A204.1 (cell line): Measurements from ENCODE around the gene PACSIN1.

ENCODE experiments used
- FAIRE-seq: peaks from 2 replicates; lab custom pipeline; 2012; peaks lifted over from hg19 to GRCh38; lab: Jason Lieb, UNC

PACSIN1 gene

GRCh38 chr6:34528996-34529664 is 63.3 kb downstream of the PACSIN1 start:
- no peak for FAIRE-seq

- no peak for FAIRE-seq
Observed at GRCh38 chr6:34529665-34530327, 63.9 kb downstream of the PACSIN1 start.

- FAIRE-seq = no peak
Observed at GRCh38 chr6:34530753-34531365, 65.0 kb downstream of the PACSIN1 start.

GRCh38 chr6:34531580-34532201 is 65.8 kb downstream of the PACSIN1 start:
- no peak for FAIRE-seq

- FAIRE-seq = no peak
Observed at GRCh38 chr6:34532230-34532629, 66.4 kb downstream of the PACSIN1 start.

- no peak for FAIRE-seq
Observed at GRCh38 chr6:34534146-34534545, 68.3 kb downstream of the PACSIN1 start.

GRCh38 chr6:34534656-34535055 is 68.8 kb downstream of the PACSIN1 start:
- FAIRE-seq = no peak

GRCh38 chr6:34535199-34535598 is 69.3 kb downstream of the PACSIN1 start:
- no peak for FAIRE-seq

GRCh38 chr6:34535646-34536045 is 69.8 kb downstream of the PACSIN1 start:
- no peak for FAIRE-seq

GRCh38 chr6:34536251-34536958 is 70.5 kb downstream of the PACSIN1 start:
- no peak for FAIRE-seq

GRCh38 chr6:34536959-34537848 is 71.3 kb downstream of the PACSIN1 start:
- no peak for FAIRE-seq

GRCh38 chr6:34537922-34538550 is 72.2 kb downstream of the PACSIN1 start:
- no peak for FAIRE-seq

- no peak for FAIRE-seq
Observed at GRCh38 chr6:34538581-34538980, 72.7 kb downstream of the PACSIN1 start.

GRCh38 chr6:34539181-34539580 is 73.3 kb downstream of the PACSIN1 start:
- FAIRE-seq = no peak

GRCh38 chr6:34540222-34540621 is 74.3 kb downstream of the PACSIN1 start:
- no peak for FAIRE-seq

- no peak for FAIRE-seq
Observed at GRCh38 chr6:34540841-34541240, 75.0 kb downstream of the PACSIN1 start.

- FAIRE-seq = no peak
Observed at GRCh38 chr6:34543421-34543820, 77.5 kb downstream of the PACSIN1 start.

GRCh38 chr6:34544052-34544604 is 78.3 kb downstream of the PACSIN1 start:
- no peak for FAIRE-seq

GRCh38 chr6:34544776-34545471 is 79.0 kb downstream of the PACSIN1 start:
- no peak for FAIRE-seq
